IMR-90 (cell line): ENCODE data around the gene RHEX. TPM values are rescaled to one million over a fixed set of nuclear protein-coding genes. Genes with fewer than 3 reads are reported as not detected.

ENCODE experiments used
- ATAC-seq: fragments of 200-7000 bp; cut with Tn5 transposase; 2 replicates; pipeline ENCODE4 v1.9.1; 2020; ENCODE audit warnings: low read depth, mild to moderate bottlenecking, moderate library complexity
- BruUV-seq: library from RNA; stranded (reverse); fragments of 400-500 nt; replicated peaks from 2 replicates; lab custom pipeline; 2021; lab: Mats Ljungman, UMichigan
- CTCF ChIA-PET: fragments of 300-600 bp; formaldehyde crosslinking; extraction: SDS; loops from one replicate; lab custom pipeline; 2021; ENCODE audit warnings: antibody characterized with exemption; lab: Yijun Ruan, JAX
- POLR2A ChIA-PET: fragments of 300-600 bp; sonication (Branson Sonifier 250); formaldehyde crosslinking; loops from one replicate; lab custom pipeline; 2022; ENCODE audit warnings: antibody characterized with exemption; ENCODE audit not compliant: unreplicated experiment; lab: Charles Lee
- DNase-seq: peaks from one replicate; pipeline ENCODE4 v3.0.0; 2013
- H2AFZ ChIP-seq: replicated peaks from 2 replicates; pipeline ENCODE3; 2013; ENCODE audit warnings: low read length, mild to moderate bottlenecking; ENCODE audit not compliant: poor library complexity
- H2AK5ac ChIP-seq: 2 replicates; pipeline ENCODE4 v1.6.1; 2013; ENCODE audit warnings: low read depth, low read length, inconsistent platforms
- H2AK9ac ChIP-seq: replicated peaks from 2 replicates; pipeline ENCODE3; 2013; ENCODE audit warnings: mild to moderate bottlenecking, low read depth, low read length, moderate library complexity; ENCODE audit not compliant: poor library complexity
- H2BK120ac ChIP-seq: 2 replicates; pipeline ENCODE4 v1.6.1; 2013; ENCODE audit warnings: low read depth, low read length, inconsistent platforms
- H2BK15ac ChIP-seq: 3 replicates; pipeline ENCODE4 v1.6.1; 2013; ENCODE audit warnings: low read depth, low read length, inconsistent platforms
- H2BK20ac ChIP-seq: 2 replicates; pipeline ENCODE4 v1.6.1; 2013; ENCODE audit warnings: low read depth, mild to moderate bottlenecking, inconsistent platforms, low read length, moderate library complexity
- H2BK5ac ChIP-seq: 2 replicates; pipeline ENCODE4 v1.6.1; 2013; ENCODE audit warnings: mild to moderate bottlenecking, low read depth, low read length, inconsistent platforms; ENCODE audit not compliant: poor library complexity, severe bottlenecking
- H3K14ac ChIP-seq: replicated peaks from 2 replicates; pipeline ENCODE4 v1.6.1; 2013; ENCODE audit warnings: low read depth, low read length, inconsistent platforms
- H3K18ac ChIP-seq: 2 replicates; pipeline ENCODE4 v1.6.1; 2013; ENCODE audit warnings: low read depth, low read length, control low read depth
- H3K23ac ChIP-seq: 2 replicates; pipeline ENCODE4 v1.6.1; 2013; ENCODE audit warnings: low read depth, low read length, inconsistent platforms
- H3K27ac ChIP-seq: 2 replicates; pipeline ENCODE4 v1.5.1; 2013; ENCODE audit warnings: mild to moderate bottlenecking, control low read depth, low read length; ENCODE audit not compliant: insufficient read depth
- H3K27me3 ChIP-seq: 2 replicates; pipeline ENCODE4 v1.6.1; 2013; ENCODE audit warnings: low read length; ENCODE audit not compliant: control insufficient read depth, insufficient read depth
- H3K36me3 ChIP-seq: 2 replicates; pipeline ENCODE4 v1.6.1; 2013; ENCODE audit warnings: low read length, mixed read lengths; ENCODE audit not compliant: control insufficient read depth, insufficient read depth
- H3K4ac ChIP-seq: 2 replicates; pipeline ENCODE4 v1.6.1; 2013; ENCODE audit warnings: low read depth, low read length, inconsistent platforms
- H3K4me1 ChIP-seq: 2 replicates; pipeline ENCODE4 v1.6.1; 2013; ENCODE audit warnings: low read length, mixed read lengths; ENCODE audit not compliant: control insufficient read depth, insufficient read depth
- H3K4me2 ChIP-seq: 2 replicates; pipeline ENCODE4 v1.6.1; 2013; ENCODE audit warnings: low read depth, mild to moderate bottlenecking, control low read depth, low read length, moderate library complexity
- H3K4me3 ChIP-seq: 2 replicates; pipeline ENCODE4 v1.5.1; 2013; ENCODE audit warnings: low read depth, mild to moderate bottlenecking, control low read depth, low read length, moderate library complexity; ENCODE audit not compliant: insufficient read depth
- H3K56ac ChIP-seq: 2 replicates; pipeline ENCODE4 v1.6.1; 2013; ENCODE audit warnings: low read length, inconsistent platforms; ENCODE audit not compliant: insufficient read depth; ENCODE audit errors: extremely low read depth
- H3K79me1 ChIP-seq, 2 experiments: 2 replicates each; pipeline ENCODE4 v1.6.1; 2013; ENCODE audit warnings: low read length in 2 of 2, inconsistent platforms in 1 of 2, low read depth in 1 of 2
- H3K9ac ChIP-seq: 2 replicates; pipeline ENCODE4 v1.6.1; 2013; ENCODE audit warnings: low read depth, low read length, control low read depth
- H3K9me1 ChIP-seq: 2 replicates; pipeline ENCODE4 v1.6.1; 2013; ENCODE audit warnings: low read length, inconsistent platforms; ENCODE audit not compliant: insufficient read depth
- H3K9me3 ChIP-seq: 2 replicates; pipeline ENCODE4 v1.6.1; 2013; ENCODE audit warnings: low read length; ENCODE audit not compliant: control insufficient read depth, insufficient read depth
- H4K20me1 ChIP-seq: 2 replicates; pipeline ENCODE4 v1.6.1; 2013; ENCODE audit warnings: low read length, inconsistent platforms; ENCODE audit not compliant: insufficient read depth
- H4K5ac ChIP-seq: 2 replicates; pipeline ENCODE4 v1.6.1; 2013; ENCODE audit warnings: mild to moderate bottlenecking, low read depth, low read length, control low read depth
- H4K8ac ChIP-seq, 2 experiments: 2 replicates each; pipeline ENCODE4 v1.6.1; 2013; ENCODE audit warnings: low read depth in 2 of 2, low read length in 2 of 2, control low read depth in 1 of 2, inconsistent platforms in 1 of 2
- H4K91ac ChIP-seq: 2 replicates; pipeline ENCODE4 v1.6.1; 2013; ENCODE audit warnings: low read depth, low read length, inconsistent platforms; ENCODE audit not compliant: insufficient read depth
- MAZ ChIP-seq: IDR thresholded peaks from 2 replicates; pipeline ENCODE4 v1.6.1; 2012; ENCODE audit warnings: low read depth, mild to moderate bottlenecking, low read length, improper control_type of control experiment, moderate library complexity, borderline replicate concordance
- RFX5 ChIP-seq: IDR thresholded peaks from 2 replicates; pipeline ENCODE4 v1.8.0; 2012; ENCODE audit warnings: low read depth, mild to moderate bottlenecking, low read length, moderate library complexity
- WGBS, 2 experiments: methylation state at CpG; one replicate each; pipeline versions ENCODE4 v1.1.5 to v1.1.7; 2013; ENCODE audit warnings: missing lambda C conversion rate in 2 of 2; ENCODE audit not compliant: insufficient read length in 1 of 2; ENCODE audit errors: extremely low coverage in 2 of 2; 5-methylcytosine and 5-hydroxymethylcytosine counted together
- dilution Hi-C: fragments of 300-500 bp; cut with HindIII; formaldehyde crosslinking; loops from one replicate; pipeline ENCODE4 v1.14.3; 2018; ENCODE audit warnings: low sequenced_read_pairs; ENCODE audit not compliant: unreplicated experiment
- in situ Hi-C: fragments of 300-500 bp; cut with MboI; formaldehyde crosslinking; loops from 3 replicates; pipeline ENCODE4 v1.14.3; 2019; ENCODE audit warnings: low sequenced_read_pairs, inconsistent platforms, mixed read lengths
- intact Hi-C: fragments of 100-400 bp; cut with micrococcal nuclease; formaldehyde crosslinking; loops from 2 replicates; pipeline ENCODE4 v1.10.0; 2022
- polyA plus RNA-seq, 3 experiments: library from polyadenylated mRNA; depleted of rRNA; stranded (reverse); fragments of >200 nt; gene quantifications; 2 replicates each; pipeline ENCODE4 v1.2.3, GENCODE V29; 2012; ENCODE audit warnings: low replicate concordance in 1 of 3
- total RNA-seq: library from RNA; depleted of rRNA; stranded (reverse); fragments of >200 nt; gene quantifications from 2 replicates; pipeline ENCODE4 v1.2.3, GENCODE V29; 2012

Gene RHEX
- total and polyA plus RNA-seq, 2 of the 4 experiments (the other 2 are of a cell fraction) = not detected

DNA sequence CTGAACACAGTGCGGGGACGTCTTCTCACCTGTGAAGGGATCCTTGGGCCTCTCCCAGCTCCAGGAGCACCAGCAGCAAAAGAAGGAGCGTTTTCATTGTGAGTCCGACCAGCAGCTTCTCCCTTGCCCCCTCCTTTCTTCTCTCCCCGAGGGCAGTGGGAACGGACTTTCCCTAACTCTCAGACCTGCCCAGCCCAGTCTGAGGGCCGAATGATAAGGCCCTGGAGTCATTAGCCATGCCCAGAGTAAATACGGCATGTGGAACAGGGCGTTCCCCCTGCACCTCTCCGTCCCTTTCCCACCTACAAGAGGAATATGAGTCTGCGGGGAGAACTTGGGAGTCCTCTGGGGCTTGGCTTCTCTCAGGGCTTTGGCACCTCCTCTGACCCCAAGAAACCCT lies 29.3 kb upstream of the RHEX start, which contains the start of gene CTSE:
Gene CTSE (minus strand): TSS at position 201 of the 400 bp plus-strand sequence. CDS start 104 bp downstream, at position 97.
- CTCF ChIA-PET = no interaction called here
- no TSS peak for BruUV-seq
- ATAC-seq = no peak

More for the DNA sequence above, 29.3 kb upstream of the RHEX start, which contains the start of gene CTSE:
- Histone ChIP-seq H3K9me1 (peaks cover 4% of the 10 kb centered on the region; the same call in 1 of the 2 replicates), H3K4me3 (no peak within 1 kb of the TSS), H2AFZ (no peak within 1 kb of the TSS), H3K4ac (no peak within 1 kb of the TSS), H2BK120ac (no peak within 1 kb of the TSS), H4K5ac (no peak within 1 kb of the TSS), H3K14ac (no peak within 1 kb of the TSS), H3K18ac (no peak within 1 kb of the TSS), H2BK20ac (no peak within 1 kb of the TSS), H2BK5ac (no peak within 1 kb of the TSS), H3K27ac (no peak within 1 kb of the TSS), H3K9ac (no peak within 1 kb of the TSS), H3K56ac (no peak within 1 kb of the TSS), H3K27me3 (peaks cover 15% of the 10 kb centered on the region), H4K91ac (no peak within 1 kb of the TSS), H4K20me1 (no peaks in the 10 kb centered on the region), H2BK15ac (no peak within 1 kb of the TSS), H2AK5ac (no peak within 1 kb of the TSS), H2AK9ac (no peak within 1 kb of the TSS), H3K4me1 (peaks cover 4% of the 10 kb centered on the region), H3K79me1 (no peaks in the 10 kb centered on the region), H3K36me3 (no peaks in the 10 kb centered on the region), H3K23ac (no peak within 1 kb of the TSS), H4K8ac (no peak within 1 kb of the TSS), H3K9me3 (no peaks in the 10 kb centered on the region), H3K4me2 (no peak within 1 kb of the TSS)
- WGBS, 2 experiments = 40% methylated on average over 1 of the region's 11 CpGs; no CpG with 5 or more reads in 1 of the 2 experiments
- intact Hi-C loops (no loop called here), dilution Hi-C loops (no loop called here), in situ Hi-C loops (no loop called here)
- TF ChIP-seq RFX5 (no peak), MAZ (no peak)
- POLR2A ChIA-PET = no interaction called here
- DNase-seq = no peak
